Measurements from ENCODE around the gene DHX34.

DHX34 gene

GRCh38 chr19:47419789-47420188, 70.7 kb downstream of the DHX34 start:
- Mint-ChIP-seq H3K9me3 (no peaks in the 10 kb centered on the region), H3K4me3 (no peak overlapping the region), H3K27ac (ENCODE audit: low read depth) (no peak overlapping the region), H3K27me3 (peaks cover 94% of the 10 kb centered on the region), H3K36me3 (ENCODE audit: insufficient read depth) (peaks cover 7% of the 10 kb centered on the region), H3K4me1 (peaks cover 46% of the 10 kb centered on the region)
- DNase-seq (ENCODE audit: low spot score in 2 of 2) (no peak), ATAC-seq (replicated peaks; ENCODE audit: extremely low read depth, poor library complexity, severe bottlenecking) (no peak)

DNA sequence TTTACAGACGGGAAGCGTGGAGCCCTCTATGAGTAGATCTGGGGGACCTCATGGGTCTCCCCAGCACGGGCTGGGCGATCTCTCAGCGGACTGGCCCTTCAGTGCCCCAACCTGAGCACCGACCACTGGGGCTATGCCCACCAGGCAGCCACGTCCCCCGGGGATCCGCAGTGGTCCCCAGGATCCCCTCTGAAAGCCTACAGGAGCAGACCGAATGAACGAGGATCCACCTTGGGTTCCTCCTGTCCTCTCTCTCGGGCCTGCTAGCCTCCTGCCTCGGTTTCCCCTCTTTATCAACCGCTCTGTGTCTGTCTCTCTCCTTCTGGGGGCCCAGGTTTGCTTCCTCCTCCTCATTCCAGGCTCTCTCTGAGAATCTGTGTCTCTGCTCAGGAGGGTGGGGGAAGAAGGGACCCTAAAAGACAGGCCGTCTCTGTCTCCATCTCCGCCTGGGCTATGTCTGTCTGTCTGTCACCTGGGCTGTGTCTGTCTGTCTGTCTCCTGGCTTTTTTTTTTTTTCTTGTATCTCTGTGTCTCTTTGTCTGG, 72.2 kb downstream of the DHX34 start:
- peaks cover 7% of the 10 kb centered on the region for H3K36me3 Mint-ChIP-seq (ENCODE audit: insufficient read depth)
- H3K4me1 Mint-ChIP-seq: peaks cover 46% of the 10 kb centered on the region
- no peaks in the 10 kb centered on the region for H3K9me3 Mint-ChIP-seq
- ATAC-seq (replicated peaks; ENCODE audit: extremely low read depth, poor library complexity, severe bottlenecking): no peak
- H3K4me3 Mint-ChIP-seq: no peak overlapping the region
- H3K27me3 Mint-ChIP-seq: peaks cover 81% of the 10 kb centered on the region
- no peak for DNase-seq (ENCODE audit: low spot score in 2 of 2)
- peak overlapping the region; percentile 72 for H3K27ac Mint-ChIP-seq (ENCODE audit: low read depth)

DNA sequence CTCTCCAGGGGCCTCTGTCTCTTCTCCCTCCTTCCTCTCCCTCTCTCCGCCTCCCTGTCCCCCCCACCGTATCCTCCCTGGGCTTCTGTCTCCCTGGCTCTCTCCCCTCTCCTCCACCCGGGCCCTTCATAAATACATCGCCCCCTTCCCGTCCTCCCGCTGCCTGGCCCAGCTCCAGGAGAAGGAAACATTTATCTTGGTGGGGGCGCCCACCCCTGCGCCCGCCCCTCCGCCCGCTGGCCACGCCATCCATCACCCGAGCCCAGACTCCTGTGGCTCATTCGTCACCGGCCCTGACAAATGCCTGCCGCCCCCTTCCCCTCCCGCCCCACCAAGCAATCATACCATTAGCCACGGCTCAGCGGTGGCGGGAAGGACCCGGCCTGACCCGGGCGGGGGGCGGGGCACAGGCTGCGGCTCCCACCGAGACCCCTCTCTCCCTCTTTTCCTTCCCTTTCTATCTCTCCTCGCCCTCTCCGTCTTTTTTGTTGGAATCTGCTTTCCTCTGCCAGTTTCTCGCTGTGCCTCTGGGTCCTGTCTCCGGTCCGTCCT, 72.8 kb downstream of the DHX34 start:
- Mint-ChIP-seq H3K4me1 (peaks cover 42% of the 10 kb centered on the region), H3K36me3 (ENCODE audit: insufficient read depth) (peaks cover 7% of the 10 kb centered on the region)

DNA sequence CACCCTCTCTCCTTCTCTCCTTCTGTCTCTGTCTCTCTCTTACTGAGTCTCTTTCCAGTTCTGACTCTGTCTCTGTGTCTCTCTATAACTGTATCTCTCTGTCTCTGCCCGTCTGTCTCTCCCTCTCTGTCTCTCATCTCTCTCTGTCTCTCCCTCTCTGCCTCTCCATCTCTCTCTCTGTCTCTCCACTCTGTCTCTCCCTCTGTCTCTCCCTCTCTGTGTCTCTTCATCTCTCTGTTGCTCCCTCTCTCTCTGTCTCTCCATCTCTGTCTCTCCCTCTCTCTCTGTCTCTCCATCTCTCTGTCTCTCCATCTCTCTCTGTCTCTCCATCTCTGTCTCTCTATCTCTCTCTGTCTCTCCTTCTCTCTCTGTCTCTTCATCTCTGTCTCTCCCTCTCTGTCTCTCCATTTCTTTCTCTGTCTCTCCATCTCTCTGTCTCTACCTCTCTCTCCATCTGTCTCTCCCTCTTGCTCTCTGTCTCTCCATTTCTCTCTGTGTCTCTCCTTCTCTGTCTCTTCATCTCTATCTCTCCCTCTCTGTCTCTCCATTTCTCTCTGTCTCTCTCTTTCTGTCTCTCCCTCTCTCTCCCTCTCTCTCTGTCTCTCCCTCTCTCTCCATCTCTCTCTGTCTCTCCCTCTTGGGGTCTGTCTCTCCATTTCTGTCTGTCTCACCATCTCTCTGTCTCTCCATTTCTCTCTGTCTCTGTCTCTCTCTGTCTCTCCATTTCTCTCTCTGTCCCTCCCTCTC, 73.5 kb downstream of the DHX34 start:
- ATAC-seq (replicated peaks; ENCODE audit: extremely low read depth, poor library complexity, severe bottlenecking): no peak
- Mint-ChIP-seq H3K4me1 (peaks cover 37% of the 10 kb centered on the region), H3K4me3 (no peak overlapping the region)

More for the DNA sequence above, 72.8 kb downstream of the DHX34 start:
- no peaks in the 10 kb centered on the region for H3K9me3 Mint-ChIP-seq
- DNase-seq (ENCODE audit: low spot score in 2 of 2): no peak
- H3K27ac Mint-ChIP-seq (ENCODE audit: low read depth): peak overlapping the region; percentile 72
- peaks cover 75% of the 10 kb centered on the region for H3K27me3 Mint-ChIP-seq
- no peak overlapping the region for H3K4me3 Mint-ChIP-seq
- ATAC-seq (replicated peaks; ENCODE audit: extremely low read depth, poor library complexity, severe bottlenecking): no peak

DNA sequence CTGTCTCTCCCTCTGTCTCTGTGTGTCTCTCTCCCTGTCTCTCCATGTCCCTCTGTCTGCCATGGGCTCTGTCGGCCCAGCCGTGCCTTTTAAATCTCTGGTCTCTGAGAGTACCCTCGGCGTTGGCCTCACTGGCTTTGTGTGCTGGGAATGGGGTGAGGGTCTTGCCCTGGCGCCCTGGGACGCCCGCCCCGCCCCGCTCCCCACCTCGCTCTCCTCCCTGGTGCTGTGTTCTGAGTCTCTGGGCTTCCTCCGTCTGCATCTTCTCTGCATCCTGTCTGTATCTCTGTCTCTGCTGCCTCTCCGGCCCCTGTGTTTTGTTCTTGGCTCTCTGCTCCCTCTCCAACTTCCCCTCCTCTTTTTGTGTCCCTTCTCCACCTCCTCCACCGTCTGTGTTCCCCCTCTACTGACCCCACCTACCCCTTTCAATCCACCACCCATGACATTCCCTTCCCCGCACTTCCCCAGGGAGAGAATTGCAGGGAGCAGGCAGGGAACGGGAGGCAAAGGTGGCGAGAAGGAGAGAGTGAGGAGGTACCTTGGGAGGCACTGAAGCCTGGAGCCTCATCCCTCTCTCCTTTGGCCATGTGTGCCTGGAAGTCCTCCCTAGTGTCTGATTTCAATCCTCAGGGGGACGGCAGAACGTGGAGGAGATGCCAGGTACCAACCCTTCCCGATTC, 74.2 kb downstream of the DHX34 start:
- Mint-ChIP-seq H3K4me3 (no peak overlapping the region), H3K9me3 (no peaks in the 10 kb centered on the region), H3K27ac (ENCODE audit: low read depth) (peak overlapping the region; percentile 67), H3K36me3 (ENCODE audit: insufficient read depth) (peaks cover 9% of the 10 kb centered on the region), H3K27me3 (peaks cover 61% of the 10 kb centered on the region), H3K4me1 (peaks cover 30% of the 10 kb centered on the region)
- ATAC-seq (replicated peaks; ENCODE audit: extremely low read depth, poor library complexity, severe bottlenecking) (no peak), DNase-seq (ENCODE audit: low spot score in 2 of 2) (no peak)

More for the DNA sequence above, 73.5 kb downstream of the DHX34 start:
- peak overlapping the region; percentile 67 for H3K27ac Mint-ChIP-seq (ENCODE audit: low read depth)
- H3K9me3 Mint-ChIP-seq: no peaks in the 10 kb centered on the region
- no peak for DNase-seq (ENCODE audit: low spot score in 2 of 2)
- peaks cover 9% of the 10 kb centered on the region for H3K36me3 Mint-ChIP-seq (ENCODE audit: insufficient read depth)
- H3K27me3 Mint-ChIP-seq: peaks cover 68% of the 10 kb centered on the region

- ATAC-seq (replicated peaks; ENCODE audit: extremely low read depth, poor library complexity, severe bottlenecking) (no peak), DNase-seq (ENCODE audit: low spot score in 2 of 2) (peak; percentile 46 to 62)
- Mint-ChIP-seq H3K4me1 (peaks cover 15% of the 10 kb centered on the region), H3K27ac (ENCODE audit: low read depth) (no peak overlapping the region), H3K4me3 (peak overlapping the region; percentile 7), H3K27me3 (peaks cover 56% of the 10 kb centered on the region), H3K9me3 (no peaks in the 10 kb centered on the region), H3K36me3 (ENCODE audit: insufficient read depth) (peaks cover 5% of the 10 kb centered on the region)
Observed at GRCh38 chr19:47427241-47428176, 78.4 kb downstream of the DHX34 start.

DNA sequence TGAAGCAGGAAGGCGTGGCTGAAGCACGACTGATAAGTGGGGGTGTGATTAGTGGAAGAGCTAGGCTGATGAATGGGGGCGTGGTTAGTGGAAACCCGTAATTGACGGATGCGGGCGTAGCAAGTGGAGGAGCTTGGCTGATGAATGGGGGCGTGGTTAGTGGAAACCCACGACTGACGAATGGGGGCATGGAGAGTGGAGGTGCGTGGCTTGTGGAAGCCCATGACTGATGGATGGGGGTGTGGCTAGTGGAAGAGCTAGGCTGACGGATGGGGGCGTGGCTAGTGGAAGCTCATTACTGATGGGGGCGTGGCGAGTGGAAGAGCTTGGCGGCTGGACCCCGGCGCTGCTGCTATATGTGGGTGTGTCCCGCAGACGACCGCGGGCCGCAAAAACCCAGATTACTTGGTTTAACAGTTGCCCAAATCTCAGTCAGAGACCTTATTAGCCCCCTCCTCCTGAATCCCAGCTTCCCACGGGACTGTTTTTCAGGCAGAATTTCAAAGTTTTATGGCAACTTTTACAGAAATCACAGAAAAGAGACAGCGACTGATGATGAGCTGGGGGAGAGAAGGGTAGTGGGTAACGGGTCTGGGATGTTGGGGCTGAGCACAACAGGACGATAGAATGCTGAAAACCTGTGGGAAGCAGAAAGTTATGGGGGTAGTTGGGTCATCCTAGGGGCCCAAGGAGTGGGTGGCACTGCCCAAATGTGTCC, 79.2 kb downstream of the DHX34 start:
- H3K36me3 Mint-ChIP-seq (ENCODE audit: insufficient read depth): peaks cover 5% of the 10 kb centered on the region
- H3K4me3 Mint-ChIP-seq: no peak overlapping the region
- H3K4me1 Mint-ChIP-seq: peaks cover 11% of the 10 kb centered on the region
- H3K9me3 Mint-ChIP-seq: no peaks in the 10 kb centered on the region
- ATAC-seq (replicated peaks; ENCODE audit: extremely low read depth, poor library complexity, severe bottlenecking) (peak; percentile 77), DNase-seq (ENCODE audit: low spot score in 2 of 2) (peak; percentile 55 to 73)
- peaks cover 48% of the 10 kb centered on the region for H3K27me3 Mint-ChIP-seq
- no peak overlapping the region for H3K27ac Mint-ChIP-seq (ENCODE audit: low read depth)

DNA sequence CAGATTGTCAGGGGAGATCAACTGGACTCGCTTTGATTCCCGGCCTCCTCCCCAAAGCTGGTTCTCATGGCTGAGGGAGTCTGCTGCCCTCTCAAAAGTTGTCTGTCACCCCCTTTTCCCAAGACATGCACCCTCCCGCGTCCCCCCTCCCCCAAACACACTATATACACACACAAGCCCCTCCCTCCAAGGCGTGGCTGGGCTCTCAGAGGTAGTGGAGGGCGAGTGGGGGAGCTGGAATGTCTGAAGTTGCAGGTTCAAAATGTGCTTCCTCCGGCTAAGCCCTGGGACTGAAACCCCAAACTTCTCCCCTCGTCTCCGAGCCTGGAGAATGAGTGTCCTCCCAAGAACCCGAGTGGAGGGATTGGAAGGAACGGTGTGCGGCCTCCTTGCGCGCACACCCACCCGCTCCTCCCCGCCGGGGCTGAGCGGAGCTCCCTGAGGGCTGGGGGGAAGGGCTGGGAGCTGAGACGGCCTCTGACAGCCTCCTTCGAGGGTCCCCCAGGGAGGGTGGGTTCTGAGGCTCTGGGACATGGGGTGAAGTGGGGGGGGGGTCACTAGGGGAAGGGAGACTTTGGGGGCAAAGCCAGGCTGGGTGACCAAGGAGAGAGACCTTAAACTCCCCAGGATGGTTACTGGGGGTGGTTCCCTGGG, 80.2 kb downstream of the DHX34 start:
- DNase-seq (ENCODE audit: low spot score in 2 of 2) (no peak), ATAC-seq (replicated peaks; ENCODE audit: extremely low read depth, poor library complexity, severe bottlenecking) (no peak)
- H3K9me3 Mint-ChIP-seq: no peaks in the 10 kb centered on the region
- H3K4me3 Mint-ChIP-seq: peak overlapping the region; percentile 61
- H3K27ac Mint-ChIP-seq (ENCODE audit: low read depth): no peak overlapping the region
- H3K27me3 Mint-ChIP-seq: peaks cover 39% of the 10 kb centered on the region
- H3K4me1 Mint-ChIP-seq: peaks cover 11% of the 10 kb centered on the region
- peaks cover 5% of the 10 kb centered on the region for H3K36me3 Mint-ChIP-seq (ENCODE audit: insufficient read depth)

- Mint-ChIP-seq H3K27me3 (peaks cover 32% of the 10 kb centered on the region), H3K36me3 (ENCODE audit: insufficient read depth) (peaks cover 5% of the 10 kb centered on the region), H3K4me1 (peaks cover 14% of the 10 kb centered on the region), H3K27ac (ENCODE audit: low read depth) (no peak overlapping the region), H3K9me3 (no peaks in the 10 kb centered on the region), H3K4me3 (peak overlapping the region; percentile 61)
- DNase-seq (ENCODE audit: low spot score in 2 of 2): no peak
- ATAC-seq (replicated peaks; ENCODE audit: extremely low read depth, poor library complexity, severe bottlenecking): no peak
Observed at GRCh38 chr19:47430041-47430802, 81.1 kb downstream of the DHX34 start.

DNA sequence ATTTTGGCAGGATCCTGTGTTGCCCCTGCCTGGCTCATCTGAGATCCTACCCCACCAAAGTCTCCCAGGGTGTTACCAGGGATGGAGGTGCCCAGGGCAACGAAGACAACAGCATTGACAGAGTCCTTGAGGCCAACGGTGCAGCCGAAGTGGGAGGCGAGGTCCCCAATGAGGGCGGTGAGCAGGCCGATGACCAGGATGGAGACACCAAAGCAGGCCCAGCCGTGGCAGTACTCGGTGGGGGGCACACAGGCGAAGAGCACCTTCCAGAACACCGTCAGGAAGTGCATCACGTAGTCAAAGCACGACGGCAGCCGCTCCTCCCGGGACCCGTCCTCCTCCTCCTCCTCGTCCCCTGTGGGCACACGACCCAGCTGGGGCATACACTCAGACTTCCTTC, 83.0 kb downstream of the DHX34 start:
- DNase-seq (ENCODE audit: low spot score in 2 of 2) (no peak), ATAC-seq (replicated peaks; ENCODE audit: extremely low read depth, poor library complexity, severe bottlenecking) (no peak)
- H3K27ac Mint-ChIP-seq (ENCODE audit: low read depth): no peak overlapping the region
- H3K36me3 Mint-ChIP-seq (ENCODE audit: insufficient read depth): peaks cover 6% of the 10 kb centered on the region
- H3K4me3 Mint-ChIP-seq: no peak overlapping the region
- no peaks in the 10 kb centered on the region for H3K9me3 Mint-ChIP-seq
- peaks cover 33% of the 10 kb centered on the region for H3K4me1 Mint-ChIP-seq
- peaks cover 51% of the 10 kb centered on the region for H3K27me3 Mint-ChIP-seq

Data from central memory CD8-positive, alpha-beta T cell (primary cell).